SK-N-SH (cell line): ENCODE results near the gene SLC35F6. TPM values are rescaled to one million over a fixed set of nuclear protein-coding genes. Genes with fewer than 3 reads are reported as not detected.

ENCODE experiments used
- CTCF ChIA-PET: fragments of 300-600, 350-600 bp; formaldehyde crosslinking; extraction: SDS; loops from one replicate; lab custom pipeline; 2021; lab: Yijun Ruan, JAX
- POLR2A ChIA-PET: fragments of 350-600 bp; sonication (Branson Sonifier 250); formaldehyde crosslinking; extraction: SDS; loops from one replicate; lab custom pipeline; 2020; ENCODE audit warnings: antibody characterized with exemption, inconsistent platforms; lab: Yijun Ruan, JAX
- DNase-seq: peaks from one replicate; pipeline ENCODE4 v3.0.0; 2012
- H2AFZ ChIP-seq: fragments of 200-600 bp; sonication (generic); 2 replicates; pipeline ENCODE4 v1.8.1; 2016; ENCODE audit warnings: antibody characterized with exemption, mild to moderate bottlenecking, low read depth
- H3F3A ChIP-seq: fragments of 200-600 bp; sonication (generic); replicated peaks from 2 replicates; pipeline ENCODE3; 2016; ENCODE audit warnings: antibody characterized with exemption, mild to moderate bottlenecking; ENCODE audit not compliant: insufficient read depth
- H3K27ac ChIP-seq, 2 experiments: fragments of 200-500 bp in 1 of 2; fragments of 200-600 bp in 1 of 2; sonication (Bioruptor generic) in 1 of 2; sonication (generic), shearing (Covaris generic) in 1 of 2; 2 replicates each; pipeline versions ENCODE4 v1.5.1 to v1.6.1; 2014 to 2016; ENCODE audit warnings: low read depth in 2 of 2, inconsistent platforms in 1 of 2, low read length in 1 of 2, mild to moderate bottlenecking in 1 of 2, mixed read lengths in 1 of 2
- H3K27me3 ChIP-seq: fragments of 200-600 bp; sonication (generic), shearing (Covaris generic); 2 replicates; pipeline ENCODE4 v1.6.1; 2016; ENCODE audit warnings: mixed run types; ENCODE audit not compliant: insufficient read depth
- H3K36me3 ChIP-seq, 2 experiments: fragments of 200-500 bp in 1 of 2; fragments of 200-600 bp in 1 of 2; sonication (Bioruptor generic) in 1 of 2; sonication (generic) in 1 of 2; replicated peaks in 1 of 2; 2 replicates each; pipeline versions ENCODE3 to v1.5.1; 2014 to 2016; ENCODE audit warnings: low read length in 1 of 2, mild to moderate bottlenecking in 1 of 2; ENCODE audit not compliant: insufficient read depth in 2 of 2, control insufficient read depth in 1 of 2
- H3K4me1 ChIP-seq, 2 experiments: fragments of 200-500 bp in 1 of 2; fragments of 200-600 bp in 1 of 2; sonication (Bioruptor generic) in 1 of 2; sonication (generic), shearing (Covaris generic) in 1 of 2; 2 replicates each; pipeline versions ENCODE4 v1.5.1 to v1.6.1; 2014 to 2016; ENCODE audit warnings: low read depth in 1 of 2, low read length in 1 of 2, mixed run types in 1 of 2; ENCODE audit not compliant: insufficient read depth in 2 of 2, control insufficient read depth in 1 of 2
- H3K4me2 ChIP-seq: fragments of 200-600 bp; sonication (generic), shearing (Covaris generic); 2 replicates; pipeline ENCODE4 v1.6.1; 2017; ENCODE audit warnings: mixed run types
- H3K4me3 ChIP-seq, 2 experiments: fragments of 200-500 bp in 1 of 2; fragments of 200-600 bp in 1 of 2; sonication (Bioruptor generic) in 1 of 2; sonication (generic), shearing (Covaris generic) in 1 of 2; 2 replicates each; pipeline versions ENCODE4 v1.5.1 to v1.8.1; 2014 to 2016; ENCODE audit warnings: low read depth in 2 of 2, inconsistent platforms in 1 of 2, low read length in 1 of 2, mild to moderate bottlenecking in 1 of 2, mixed read lengths in 1 of 2, moderate library complexity in 1 of 2
- H3K79me2 ChIP-seq: fragments of 200-600 bp; sonication (generic); 2 replicates; pipeline ENCODE4 v1.8.1; 2017; ENCODE audit warnings: mild to moderate bottlenecking; ENCODE audit not compliant: insufficient read depth
- H3K9ac ChIP-seq: fragments of 200-600 bp; sonication (generic); 2 replicates; pipeline ENCODE4 v1.6.1; 2017; ENCODE audit warnings: mixed run types
- H3K9me2 ChIP-seq: fragments of 200-600 bp; sonication (generic); 2 replicates; pipeline ENCODE4 v1.6.1; 2017; ENCODE audit warnings: mixed run types
- H3K9me3 ChIP-seq: fragments of 200-600 bp; sonication (generic); 2 replicates; pipeline ENCODE4 v1.6.1; 2017; ENCODE audit warnings: mixed run types, mild to moderate bottlenecking, moderate library complexity
- H4K20me1 ChIP-seq: fragments of 200-600 bp; sonication (generic); 2 replicates; pipeline ENCODE4 v1.6.1; 2017; ENCODE audit warnings: mild to moderate bottlenecking, mixed run types; ENCODE audit not compliant: insufficient read depth
- CHD2 ChIP-seq: fragments of 150-350 bp; IDR thresholded peaks from 2 replicates; pipeline ENCODE4 v1.6.1; 2018; ENCODE audit warnings: low read length; ENCODE audit not compliant: partially characterized antibody
- EP300 ChIP-seq, 2 experiments: IDR thresholded peaks; 2 replicates each; pipeline versions ENCODE4 v1.4.0 to v1.6.1; 2012; ENCODE audit warnings: borderline replicate concordance in 1 of 2, low read depth in 1 of 2, low read length in 1 of 2
- FOSL2 ChIP-seq: IDR thresholded peaks from 2 replicates; pipeline ENCODE4 v1.4.0; 2012; ENCODE audit warnings: low read depth, mild to moderate bottlenecking, moderate library complexity, borderline replicate concordance
- FOXJ3 ChIP-seq: sonication (generic); formaldehyde crosslinking; IDR thresholded peaks from 2 replicates; pipeline ENCODE4 v1.5.1; 2020; ENCODE audit warnings: mild to moderate bottlenecking, missing genetic modification reagents
- GABPA ChIP-seq: IDR thresholded peaks from 2 replicates; pipeline ENCODE4 v1.4.0; 2012; ENCODE audit warnings: low read depth, mild to moderate bottlenecking
- GATA2 ChIP-seq: sonication (generic); formaldehyde crosslinking; IDR thresholded peaks from 2 replicates; pipeline ENCODE4 v1.5.0; 2020; ENCODE audit warnings: mild to moderate bottlenecking, missing genetic modification reagents
- MEF2A ChIP-seq: IDR thresholded peaks from 2 replicates; pipeline ENCODE4 v1.4.0; 2012; ENCODE audit warnings: low read depth, borderline replicate concordance
- NFIC ChIP-seq: IDR thresholded peaks from 2 replicates; pipeline ENCODE4 v1.4.0; 2012; ENCODE audit warnings: borderline replicate concordance
- POLR2AphosphoS5 ChIP-seq: IDR thresholded peaks from 2 replicates; pipeline ENCODE4 v1.6.1; 2012; ENCODE audit warnings: low read depth, low read length
- RAD21 ChIP-seq: IDR thresholded peaks from 2 replicates; pipeline ENCODE4 v1.6.1; 2012; ENCODE audit warnings: mild to moderate bottlenecking, low read length
- RCOR1 ChIP-seq: fragments of 150-350 bp; IDR thresholded peaks from 2 replicates; pipeline ENCODE4 v1.6.1; 2017; ENCODE audit warnings: antibody characterized with exemption, low read length
- RFX5 ChIP-seq: IDR thresholded peaks from 2 replicates; pipeline ENCODE4 v1.6.1; 2012; ENCODE audit warnings: mild to moderate bottlenecking, improper control_type of control experiment, low read length
- RXRA ChIP-seq: IDR thresholded peaks from 2 replicates; pipeline ENCODE4 v1.4.0; 2012; ENCODE audit warnings: low read depth, mild to moderate bottlenecking, borderline replicate concordance
- SIN3A ChIP-seq: IDR thresholded peaks from 2 replicates; pipeline ENCODE4 v1.6.1; 2012; ENCODE audit warnings: low read depth, mild to moderate bottlenecking, low read length, moderate library complexity, borderline replicate concordance
- SMC3 ChIP-seq: IDR thresholded peaks from 2 replicates; pipeline ENCODE4 v1.6.1; 2012; ENCODE audit warnings: low read depth, low read length, improper control_type of control experiment
- TAF1 ChIP-seq: IDR thresholded peaks from 2 replicates; pipeline ENCODE4 v1.6.1; 2012; ENCODE audit warnings: low read depth, mild to moderate bottlenecking, low read length, moderate library complexity, borderline replicate concordance
- TCF12 ChIP-seq: IDR thresholded peaks from 2 replicates; pipeline ENCODE4 v1.4.0; 2012
- WGBS: methylation state at CpG from one replicate; pipeline ENCODE4 v1.1.6; 2017; ENCODE audit warnings: low lambda C conversion rate; 5-methylcytosine and 5-hydroxymethylcytosine counted together
- polyA plus RNA-seq, 3 experiments: library from polyadenylated mRNA; depleted of rRNA; stranded (reverse); fragments of >200 nt; gene quantifications; 2 replicates each; pipeline ENCODE4 v1.2.3, GENCODE V29; 2012
- TF ChIP-seq, protein P1 (sequence below): IDR thresholded peaks from 2 replicates; pipeline ENCODE4; 2012
- TF ChIP-seq, protein P2 (sequence below): fragments of 150-350 bp; IDR thresholded peaks from 2 replicates; pipeline ENCODE4 v1.6.1; 2017; ENCODE audit warnings: antibody characterized with exemption, low read length, low read depth, borderline replicate concordance
- TF ChIP-seq, protein P3 (sequence below): IDR thresholded peaks from 2 replicates; pipeline ENCODE4 v1.6.1; 2012; ENCODE audit warnings: mild to moderate bottlenecking, low read depth, low read length, moderate library complexity
- TF ChIP-seq, protein P4 (sequence below): IDR thresholded peaks from 2 replicates; pipeline ENCODE4 v1.4.0; 2012; ENCODE audit warnings: low read depth
- TF ChIP-seq, protein P5 (sequence below): IDR thresholded peaks from 2 replicates; pipeline ENCODE4 v1.4.0; 2012; ENCODE audit warnings: low read depth, borderline replicate concordance

SLC35F6 gene
- polyA plus RNA-seq, 1 of the 3 experiments (the other 2 are of a cell fraction) = 16.0 TPM

GRCh38 chr2:26723991-26724750 is 39.9 kb upstream of the SLC35F6 start:
- Histone ChIP-seq H3K9ac (peak overlapping the region; percentile 29), H3K79me2 (no peaks in the 10 kb centered on the region), H2AFZ (no peak overlapping the region), H3K36me3 (no peaks in the 10 kb centered on the region), H3K9me2 (no peaks in the 10 kb centered on the region), H3K9me3 (no peaks in the 10 kb centered on the region), H3K4me3 (no peak overlapping the region), H3K27ac (peak overlapping the region in 1 of 2 experiments; percentile 69; a peak in 2 of 4 replicates), H3K4me2 (peak overlapping the region; percentile 32), H4K20me1 (no peaks in the 10 kb centered on the region), H3F3A (peaks cover 3% of the 10 kb centered on the region), H3K4me1 (peaks cover 25 to 48% of the 10 kb centered on the region in 2 experiments; a peak in 3 of 4 replicates), H3K27me3 (no peaks in the 10 kb centered on the region)
- TF ChIP-seq GATA2 (CRISPR knock-in tag) = no peak
- TF ChIP-seq, protein P1, sequence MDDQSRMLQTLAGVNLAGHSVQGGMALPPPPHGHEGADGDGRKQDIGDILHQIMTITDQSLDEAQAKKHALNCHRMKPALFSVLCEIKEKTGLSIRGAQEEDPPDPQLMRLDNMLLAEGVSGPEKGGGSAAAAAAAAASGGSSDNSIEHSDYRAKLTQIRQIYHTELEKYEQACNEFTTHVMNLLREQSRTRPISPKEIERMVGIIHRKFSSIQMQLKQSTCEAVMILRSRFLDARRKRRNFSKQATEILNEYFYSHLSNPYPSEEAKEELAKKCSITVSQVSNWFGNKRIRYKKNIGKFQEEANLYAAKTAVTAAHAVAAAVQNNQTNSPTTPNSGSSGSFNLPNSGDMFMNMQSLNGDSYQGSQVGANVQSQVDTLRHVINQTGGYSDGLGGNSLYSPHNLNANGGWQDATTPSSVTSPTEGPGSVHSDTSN = peak; percentile 13; the same call in 1 of the 2 replicates
- TF ChIP-seq RCOR1 = no peak
- no peak for TF ChIP-seq GABPA
- TF ChIP-seq FOXJ3 (CRISPR knock-in tag) = no peak
- 0 out of 2 replicates have a peak, but pooled peaks have one; percentile 37 for TF ChIP-seq RXRA
- TF ChIP-seq, protein P2, sequence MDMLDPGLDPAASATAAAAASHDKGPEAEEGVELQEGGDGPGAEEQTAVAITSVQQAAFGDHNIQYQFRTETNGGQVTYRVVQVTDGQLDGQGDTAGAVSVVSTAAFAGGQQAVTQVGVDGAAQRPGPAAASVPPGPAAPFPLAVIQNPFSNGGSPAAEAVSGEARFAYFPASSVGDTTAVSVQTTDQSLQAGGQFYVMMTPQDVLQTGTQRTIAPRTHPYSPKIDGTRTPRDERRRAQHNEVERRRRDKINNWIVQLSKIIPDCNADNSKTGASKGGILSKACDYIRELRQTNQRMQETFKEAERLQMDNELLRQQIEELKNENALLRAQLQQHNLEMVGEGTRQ = no peak
- TF ChIP-seq NFIC = peak; percentile 74
- no peak for TF ChIP-seq RFX5
- no peak for TF ChIP-seq SIN3A
- TF ChIP-seq, protein P3, sequence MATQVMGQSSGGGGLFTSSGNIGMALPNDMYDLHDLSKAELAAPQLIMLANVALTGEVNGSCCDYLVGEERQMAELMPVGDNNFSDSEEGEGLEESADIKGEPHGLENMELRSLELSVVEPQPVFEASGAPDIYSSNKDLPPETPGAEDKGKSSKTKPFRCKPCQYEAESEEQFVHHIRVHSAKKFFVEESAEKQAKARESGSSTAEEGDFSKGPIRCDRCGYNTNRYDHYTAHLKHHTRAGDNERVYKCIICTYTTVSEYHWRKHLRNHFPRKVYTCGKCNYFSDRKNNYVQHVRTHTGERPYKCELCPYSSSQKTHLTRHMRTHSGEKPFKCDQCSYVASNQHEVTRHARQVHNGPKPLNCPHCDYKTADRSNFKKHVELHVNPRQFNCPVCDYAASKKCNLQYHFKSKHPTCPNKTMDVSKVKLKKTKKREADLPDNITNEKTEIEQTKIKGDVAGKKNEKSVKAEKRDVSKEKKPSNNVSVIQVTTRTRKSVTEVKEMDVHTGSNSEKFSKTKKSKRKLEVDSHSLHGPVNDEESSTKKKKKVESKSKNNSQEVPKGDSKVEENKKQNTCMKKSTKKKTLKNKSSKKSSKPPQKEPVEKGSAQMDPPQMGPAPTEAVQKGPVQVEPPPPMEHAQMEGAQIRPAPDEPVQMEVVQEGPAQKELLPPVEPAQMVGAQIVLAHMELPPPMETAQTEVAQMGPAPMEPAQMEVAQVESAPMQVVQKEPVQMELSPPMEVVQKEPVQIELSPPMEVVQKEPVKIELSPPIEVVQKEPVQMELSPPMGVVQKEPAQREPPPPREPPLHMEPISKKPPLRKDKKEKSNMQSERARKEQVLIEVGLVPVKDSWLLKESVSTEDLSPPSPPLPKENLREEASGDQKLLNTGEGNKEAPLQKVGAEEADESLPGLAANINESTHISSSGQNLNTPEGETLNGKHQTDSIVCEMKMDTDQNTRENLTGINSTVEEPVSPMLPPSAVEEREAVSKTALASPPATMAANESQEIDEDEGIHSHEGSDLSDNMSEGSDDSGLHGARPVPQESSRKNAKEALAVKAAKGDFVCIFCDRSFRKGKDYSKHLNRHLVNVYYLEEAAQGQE = no peak
- no peak for TF ChIP-seq TAF1
- no peak for TF ChIP-seq CHD2
- peak; percentile 58; the same call in 1 of the 2 replicates for TF ChIP-seq FOSL2
- no peak for TF ChIP-seq RAD21
- no peak for TF ChIP-seq POLR2AphosphoS5
- 0 out of 2 replicates have a peak, but pooled peaks have one; percentile 27 for TF ChIP-seq TCF12
- TF ChIP-seq, protein P4, sequence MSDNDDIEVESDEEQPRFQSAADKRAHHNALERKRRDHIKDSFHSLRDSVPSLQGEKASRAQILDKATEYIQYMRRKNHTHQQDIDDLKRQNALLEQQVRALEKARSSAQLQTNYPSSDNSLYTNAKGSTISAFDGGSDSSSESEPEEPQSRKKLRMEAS = no peak; the same call in 1 of the 2 replicates
- no peak for TF ChIP-seq MEF2A
- TF ChIP-seq, protein P5, sequence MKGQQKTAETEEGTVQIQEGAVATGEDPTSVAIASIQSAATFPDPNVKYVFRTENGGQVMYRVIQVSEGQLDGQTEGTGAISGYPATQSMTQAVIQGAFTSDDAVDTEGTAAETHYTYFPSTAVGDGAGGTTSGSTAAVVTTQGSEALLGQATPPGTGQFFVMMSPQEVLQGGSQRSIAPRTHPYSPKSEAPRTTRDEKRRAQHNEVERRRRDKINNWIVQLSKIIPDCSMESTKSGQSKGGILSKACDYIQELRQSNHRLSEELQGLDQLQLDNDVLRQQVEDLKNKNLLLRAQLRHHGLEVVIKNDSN = no peak
- no peak for TF ChIP-seq SMC3
- TF ChIP-seq EP300 (IDR thresholded peaks at IDR 0.05; ENCODE audit: borderline replicate concordance in 1 of 2, low read depth in 1 of 2, low read length in 1 of 2) = peak in 1 of 2 experiments; percentile 42; a peak in 1 of 4 replicates
- WGBS = 50% methylated on average over 13 of the region's 14 CpGs
- POLR2A ChIA-PET = interaction anchor here (0.6 kb wide), 1 partner anchor 54 kb away, joined by 4 read pairs; no protein-coding TSS in a partner anchor
- DNase-seq = no peak
- CTCF ChIA-PET = interaction anchor here (1.2 to 2.0 kb wide), 8 partner anchors 22 to 147 kb away, joined by 3 to 12 read pairs (median 4); no protein-coding TSS in a partner anchor
